NCI-H2196 (cell line): ENCODE results near the gene C10orf95.

ENCODE experiments used
- DNase-seq: peaks from one replicate; lab custom pipeline; 2025; ENCODE audit not compliant: unreplicated experiment; lab: John Stamatoyannopoulos, UW

Gene C10orf95

GRCh38 chr10:102405108-102405571 is 46.2 kb downstream of the C10orf95 start:
- no peak for DNase-seq

GRCh38 chr10:102404361-102405107 is 46.8 kb downstream of the C10orf95 start:
- no peak for DNase-seq

GRCh38 chr10:102403115-102403514 is 48.2 kb downstream of the C10orf95 start:
- no peak for DNase-seq

GRCh38 chr10:102402512-102402896 is 48.8 kb downstream of the C10orf95 start:
- no peak for DNase-seq

GRCh38 chr10:102401735-102402511 is 49.4 kb downstream of the C10orf95 start:
- DNase-seq, result no peak

- no peak for DNase-seq
Observed at GRCh38 chr10:102401342-102401654, 50.0 kb downstream of the C10orf95 start.

GRCh38 chr10:102400598-102401341 is 50.6 kb downstream of the C10orf95 start:
- DNase-seq, result no peak

- DNase-seq, result no peak
Observed at GRCh38 chr10:102400076-102400475, 51.3 kb downstream of the C10orf95 start.
